ENCODE results near the gene PBXIP1.
A peak's percentile ranks its signal among the peaks of the same experiment; 100 is the strongest.

The PBXIP1 gene

DNA sequence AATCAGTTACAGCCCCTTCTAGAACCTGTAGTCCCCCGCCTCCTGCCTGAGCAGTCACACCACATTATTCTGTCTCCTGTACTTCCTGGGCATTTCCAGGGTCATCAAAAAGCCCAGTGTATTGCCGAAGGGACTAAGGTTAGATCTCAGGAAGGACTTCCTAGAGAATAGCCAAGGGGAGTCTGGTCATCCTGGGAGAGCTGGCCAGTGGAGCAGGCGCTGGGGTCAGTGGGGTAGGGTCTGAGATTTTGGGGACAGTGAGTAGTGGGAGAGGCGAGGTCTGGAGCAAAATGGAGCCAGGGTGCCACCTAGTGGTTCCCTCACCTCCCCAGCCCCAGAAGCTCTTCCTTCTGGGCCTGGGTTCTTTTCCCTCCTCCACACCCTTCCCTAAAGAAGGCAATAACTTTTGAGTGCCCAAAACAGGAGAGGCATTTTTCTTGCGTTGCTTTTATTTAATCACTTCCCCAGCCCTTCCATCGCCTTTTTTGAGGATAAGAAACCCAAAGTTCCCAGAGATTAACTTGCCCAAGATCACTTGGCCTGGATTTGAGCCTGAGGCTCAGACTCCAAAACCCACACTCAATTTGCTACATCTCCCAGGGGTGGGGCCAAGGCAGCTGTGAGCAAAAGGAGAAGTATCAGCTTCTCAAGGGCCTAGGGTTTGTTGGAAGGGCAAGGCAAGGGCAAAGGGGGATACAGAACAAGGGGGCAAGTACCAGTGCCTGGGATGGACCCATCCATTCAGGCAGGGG, 12.1 kb downstream of the PBXIP1 start:
- Mint-ChIP-seq H3K36me3 (ENCODE audit: low read depth) (peaks cover 5% of the 10 kb centered on the region), H3K4me1 (ENCODE audit: low read depth) (peaks cover 53% of the 10 kb centered on the region), H3K9me3 (no peaks in the 10 kb centered on the region), H3K27ac (peak overlapping the region; percentile 59), H3K4me3 (no peak overlapping the region), H3K27me3 (no peaks in the 10 kb centered on the region)

GRCh38 chr1:154941333-154942013, 14.4 kb downstream of the PBXIP1 start:
- H3K27ac Mint-ChIP-seq: peak overlapping the region; percentile 76
- no peak overlapping the region for H3K4me3 Mint-ChIP-seq
- H3K4me1 Mint-ChIP-seq (ENCODE audit: low read depth): peaks cover 67% of the 10 kb centered on the region
- no peaks in the 10 kb centered on the region for H3K9me3 Mint-ChIP-seq
- no peaks in the 10 kb centered on the region for H3K36me3 Mint-ChIP-seq (ENCODE audit: low read depth)
- H3K27me3 Mint-ChIP-seq: no peaks in the 10 kb centered on the region

DNA sequence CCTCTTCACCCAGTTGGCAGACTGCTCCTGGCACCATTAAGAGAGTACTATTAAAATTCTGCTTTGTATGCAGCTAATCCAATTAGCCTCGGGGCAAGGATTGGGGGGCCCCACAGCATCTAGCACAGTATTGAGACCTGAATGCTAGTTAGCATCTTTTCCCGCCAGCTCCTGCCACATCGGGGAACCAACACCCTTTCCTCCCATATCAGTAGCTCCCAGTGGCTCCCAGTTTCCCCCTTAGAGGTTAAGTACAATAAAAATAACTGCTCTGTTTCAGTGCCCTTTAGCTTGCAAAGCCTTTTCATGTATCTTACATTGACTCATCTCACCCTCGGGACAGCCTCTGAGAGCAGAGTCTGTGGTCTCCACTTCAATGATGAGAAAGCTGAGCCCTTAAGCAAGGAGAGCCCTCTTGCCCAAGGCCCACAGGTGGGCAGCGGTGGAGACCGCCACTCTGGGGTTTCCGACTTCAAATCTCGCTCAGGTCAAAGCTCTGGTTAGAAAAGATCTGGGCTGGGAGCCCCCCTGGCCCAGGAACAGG, 15.2 kb downstream of the PBXIP1 start:
- no peaks in the 10 kb centered on the region for H3K9me3 Mint-ChIP-seq
- no peaks in the 10 kb centered on the region for H3K36me3 Mint-ChIP-seq (ENCODE audit: low read depth)
- H3K27me3 Mint-ChIP-seq: no peaks in the 10 kb centered on the region
- H3K4me1 Mint-ChIP-seq (ENCODE audit: low read depth): peaks cover 72% of the 10 kb centered on the region
- peak overlapping the region; percentile 27 for H3K4me3 Mint-ChIP-seq
- peak overlapping the region; percentile 76 for H3K27ac Mint-ChIP-seq

DNA sequence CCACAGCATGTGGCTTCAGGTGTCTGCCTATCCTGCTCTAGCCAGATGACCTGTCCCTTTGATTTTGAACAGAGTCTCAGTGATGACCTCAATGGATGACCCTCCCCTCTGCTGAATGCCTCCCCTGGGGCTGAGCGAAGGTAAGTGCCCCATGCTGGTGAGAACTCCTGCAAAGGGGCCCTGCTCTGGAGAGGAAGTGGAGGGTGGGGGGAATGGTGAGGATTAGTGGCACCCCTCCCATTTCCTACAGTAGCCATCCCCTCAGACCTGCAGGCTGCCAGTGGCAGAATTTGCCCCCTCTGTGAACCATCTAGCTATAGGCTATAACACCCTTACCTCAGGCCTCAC, 15.7 kb downstream of the PBXIP1 start:
- Mint-ChIP-seq H3K4me1 (ENCODE audit: low read depth) (peaks cover 78% of the 10 kb centered on the region), H3K27ac (no peak overlapping the region), H3K36me3 (ENCODE audit: low read depth) (no peaks in the 10 kb centered on the region), H3K9me3 (no peaks in the 10 kb centered on the region), H3K4me3 (no peak overlapping the region), H3K27me3 (no peaks in the 10 kb centered on the region)

DNA sequence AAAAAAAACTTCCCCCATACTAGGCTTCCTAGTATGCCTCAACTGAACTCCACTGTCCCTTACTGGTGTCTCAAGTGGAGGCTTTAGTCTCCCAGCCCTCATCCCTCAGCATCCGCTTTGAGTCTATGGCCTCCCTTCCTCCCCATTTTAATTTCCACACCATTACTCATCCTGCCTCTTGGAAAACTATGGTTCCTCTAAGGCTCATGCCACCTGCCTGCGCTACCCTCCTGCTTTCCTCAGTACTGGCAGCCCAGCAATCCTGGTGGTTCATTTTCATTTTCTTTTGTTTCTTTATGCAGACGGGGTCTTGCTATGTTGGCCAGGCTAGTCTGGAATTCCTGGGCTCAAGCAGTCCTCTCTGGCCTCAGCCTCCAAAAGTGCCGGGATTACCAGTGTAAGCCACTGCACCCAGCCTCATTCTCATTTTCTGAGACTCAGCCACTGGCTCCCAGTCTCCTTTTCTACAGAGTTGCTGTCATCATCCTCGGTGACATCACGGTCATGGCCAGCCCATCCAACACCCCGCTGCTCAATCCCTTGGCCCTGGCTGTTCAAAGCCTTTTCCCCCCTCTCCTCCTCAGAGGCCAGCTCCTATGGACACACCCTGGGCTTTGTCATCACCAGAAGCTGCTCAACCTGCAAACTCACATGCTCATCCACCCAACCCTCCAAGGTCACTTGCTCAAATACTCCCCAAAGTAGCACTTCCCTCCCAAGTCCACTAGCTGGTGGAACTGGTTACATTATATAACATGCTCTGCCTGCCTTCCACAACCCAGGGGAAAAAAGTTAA, 17.1 kb downstream of the PBXIP1 start:
- no peaks in the 10 kb centered on the region for H3K9me3 Mint-ChIP-seq
- H3K4me3 Mint-ChIP-seq: peak overlapping the region; percentile 5
- H3K27me3 Mint-ChIP-seq: no peaks in the 10 kb centered on the region
- peaks cover 77% of the 10 kb centered on the region for H3K4me1 Mint-ChIP-seq (ENCODE audit: low read depth)
- peak overlapping the region; percentile 46 for H3K27ac Mint-ChIP-seq
- no peaks in the 10 kb centered on the region for H3K36me3 Mint-ChIP-seq (ENCODE audit: low read depth)

DNA sequence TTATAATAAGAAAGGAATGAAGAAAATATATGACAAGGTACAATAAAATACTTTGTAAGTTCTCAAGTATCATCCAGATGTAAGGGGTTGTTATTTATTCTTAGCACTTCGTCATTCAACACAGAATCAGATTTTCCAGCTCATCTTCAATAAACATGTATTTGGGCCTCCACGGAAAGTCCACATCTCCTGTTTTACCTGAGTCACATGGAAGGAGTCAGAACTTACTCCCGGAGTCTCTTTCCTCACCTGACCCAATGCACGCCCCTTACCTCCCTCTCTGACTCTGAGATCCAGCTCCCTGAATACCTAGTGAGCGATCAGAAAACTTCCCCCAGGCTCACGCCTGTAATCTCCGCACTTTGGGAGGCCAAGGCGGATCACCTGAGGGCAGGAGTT, 17.9 kb downstream of the PBXIP1 start:
- Mint-ChIP-seq H3K27ac (peak overlapping the region; percentile 99), H3K4me3 (peak overlapping the region; percentile 95), H3K27me3 (no peaks in the 10 kb centered on the region), H3K4me1 (ENCODE audit: low read depth) (peaks cover 69% of the 10 kb centered on the region), H3K36me3 (ENCODE audit: low read depth) (no peaks in the 10 kb centered on the region), H3K9me3 (no peaks in the 10 kb centered on the region)

DNA sequence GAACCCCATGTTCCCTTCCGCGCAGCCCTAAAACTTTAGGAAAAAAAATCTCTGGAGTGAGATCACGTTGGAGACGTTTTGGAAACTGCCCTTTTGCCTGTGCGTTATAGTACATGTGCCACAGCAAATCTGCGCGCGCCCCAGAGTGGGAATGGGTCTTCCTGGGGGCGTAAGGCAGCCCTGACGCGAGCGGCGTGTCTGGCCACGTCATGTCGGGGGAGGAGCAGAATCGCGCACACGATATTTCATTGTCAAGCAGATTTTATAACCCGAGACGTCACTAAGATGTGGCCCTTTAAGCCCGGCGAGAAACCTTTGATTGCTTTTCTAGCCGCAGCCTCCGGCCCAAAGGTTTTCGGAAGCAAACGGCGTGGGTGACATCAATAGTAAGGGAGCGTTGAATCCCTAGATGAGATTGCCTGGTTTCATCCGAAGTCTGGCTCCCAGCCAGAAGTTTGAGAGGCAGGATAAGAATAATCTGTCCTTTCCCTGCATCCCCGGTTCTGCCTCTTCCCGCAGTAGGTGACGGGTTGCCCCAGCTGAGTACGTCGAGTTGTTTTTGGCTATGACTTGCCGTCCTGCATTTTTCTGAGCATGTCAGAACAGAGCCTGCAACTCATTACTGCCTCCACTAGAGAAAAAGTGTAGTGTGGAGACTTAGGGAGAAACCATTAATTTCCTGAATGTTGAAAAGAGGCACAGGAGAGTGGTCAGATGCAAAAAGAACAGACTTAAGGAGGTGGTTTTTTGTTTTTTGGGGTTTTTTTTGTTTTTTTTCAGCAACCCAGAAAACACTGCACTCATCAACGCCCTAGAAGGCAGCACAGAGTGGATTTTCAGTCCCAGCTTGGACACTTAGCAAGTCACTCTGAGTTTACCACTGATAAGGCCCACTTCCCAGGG, 18.6 kb downstream of the PBXIP1 start:
- Mint-ChIP-seq H3K27ac (peak overlapping the region; percentile 99), H3K4me1 (ENCODE audit: low read depth) (peaks cover 63% of the 10 kb centered on the region), H3K9me3 (no peaks in the 10 kb centered on the region), H3K4me3 (peak overlapping the region; percentile 95), H3K36me3 (ENCODE audit: low read depth) (no peaks in the 10 kb centered on the region), H3K27me3 (no peaks in the 10 kb centered on the region)

DNA sequence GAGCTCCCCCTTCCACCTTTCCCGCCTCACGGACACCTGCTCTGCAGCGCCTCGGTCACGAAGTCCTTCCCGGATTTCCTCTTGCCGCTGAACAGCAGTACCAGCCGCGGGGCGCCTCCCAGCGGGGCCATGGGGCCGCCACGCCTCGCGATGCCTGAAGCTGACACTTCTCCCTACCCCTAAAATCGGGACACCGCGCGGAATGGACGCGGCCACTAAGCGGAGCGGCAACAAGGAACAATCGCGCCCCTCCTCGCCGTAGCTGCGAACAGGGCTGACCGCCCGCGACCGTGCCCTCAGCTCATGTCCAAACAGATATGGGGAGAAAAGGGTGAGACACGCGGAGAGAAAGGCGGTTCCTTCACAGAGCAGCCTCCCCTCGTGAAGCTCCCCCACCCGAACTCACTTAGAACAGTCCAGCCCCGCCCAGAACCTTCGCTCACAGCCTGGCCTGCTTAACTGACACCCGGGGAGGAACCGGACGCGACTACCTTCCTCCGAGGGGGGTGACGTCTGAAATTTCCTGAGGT, 19.3 kb downstream of the PBXIP1 start, which contains the start of gene PMVK:
Gene PMVK, minus strand, starts transcription at position 165 of the 530 bp plus-strand sequence. Its CDS starts 34 bp downstream, at position 131.
- peak within 1 kb of the TSS; percentile 99 for H3K27ac Mint-ChIP-seq
- H3K9me3 Mint-ChIP-seq: no peaks in the 10 kb centered on the region
- peaks cover 56% of the 10 kb centered on the region for H3K4me1 Mint-ChIP-seq (ENCODE audit: low read depth)
- no peaks in the 10 kb centered on the region for H3K27me3 Mint-ChIP-seq
- peak within 1 kb of the TSS; percentile 95 for H3K4me3 Mint-ChIP-seq
- no peaks in the 10 kb centered on the region for H3K36me3 Mint-ChIP-seq (ENCODE audit: low read depth)

DNA sequence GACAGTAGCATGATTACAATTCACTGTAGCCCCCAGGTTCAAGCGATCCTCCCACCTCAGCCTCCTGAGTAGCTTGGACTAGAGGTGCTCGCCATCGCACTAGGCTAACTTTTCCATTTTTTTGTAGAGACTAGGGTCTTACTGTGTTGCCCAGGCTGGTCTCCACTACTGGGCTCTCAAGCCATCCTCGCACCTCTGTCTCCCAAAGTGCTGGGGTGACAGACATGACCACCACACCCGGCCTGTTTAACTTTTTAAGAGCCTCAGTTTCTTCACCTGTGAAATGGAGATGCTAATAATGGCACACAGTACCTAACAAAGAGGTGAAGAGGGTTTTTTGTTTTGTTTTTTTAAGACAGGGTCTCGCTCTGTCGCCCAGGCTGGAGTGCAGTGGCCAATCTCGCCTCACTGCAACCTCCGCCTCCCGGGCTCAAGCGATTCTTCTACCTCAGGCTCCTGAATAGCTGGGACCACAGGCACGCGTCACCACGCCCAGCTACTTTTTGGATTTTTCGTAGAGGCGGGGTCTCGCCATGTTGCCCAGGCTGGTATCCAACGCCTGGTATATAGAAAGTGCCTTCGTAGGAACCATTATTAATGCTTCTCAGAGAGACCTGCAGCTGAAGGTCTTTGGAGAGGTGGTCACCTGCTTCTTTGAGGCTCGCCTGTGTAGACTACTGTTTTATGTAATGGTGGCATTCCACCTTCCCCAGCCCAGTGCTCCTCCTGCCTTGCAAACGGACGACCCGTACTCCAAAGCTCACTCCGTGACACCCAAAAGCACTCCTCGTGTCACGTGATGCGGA, 19.9 kb downstream of the PBXIP1 start:
- Mint-ChIP-seq H3K27ac (peak overlapping the region; percentile 99), H3K9me3 (no peaks in the 10 kb centered on the region), H3K27me3 (no peaks in the 10 kb centered on the region), H3K36me3 (ENCODE audit: low read depth) (peaks cover 3% of the 10 kb centered on the region), H3K4me1 (ENCODE audit: low read depth) (peaks cover 49% of the 10 kb centered on the region), H3K4me3 (peak overlapping the region; percentile 95)

DNA sequence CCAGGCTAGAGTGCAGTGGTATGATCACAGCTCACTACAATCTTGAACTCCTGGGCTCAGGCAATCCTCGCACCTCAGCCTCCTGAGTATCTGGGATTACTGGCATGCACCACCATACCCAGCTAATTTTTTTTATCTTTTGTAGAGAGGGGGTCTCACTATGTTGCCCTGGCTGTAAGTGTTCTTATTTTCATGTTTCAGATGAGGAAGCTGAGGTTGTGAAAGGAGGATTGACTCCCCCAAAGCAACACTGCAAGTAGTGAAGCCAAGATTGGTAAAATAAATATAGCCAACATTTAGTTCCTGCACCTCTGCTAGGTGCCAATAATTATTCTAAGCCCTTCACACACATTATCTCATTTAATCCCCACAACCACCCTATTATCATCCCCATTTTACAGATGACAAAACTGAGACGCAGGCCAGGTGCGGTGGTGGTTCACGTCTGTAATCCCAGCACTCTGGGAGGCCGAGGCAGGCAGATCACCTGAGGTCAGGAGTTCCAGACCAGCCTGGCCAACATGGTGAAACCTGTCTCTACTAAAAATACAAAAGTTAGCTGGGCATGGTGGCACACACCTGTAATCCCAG, 21.4 kb downstream of the PBXIP1 start:
- Mint-ChIP-seq H3K9me3 (no peaks in the 10 kb centered on the region), H3K36me3 (ENCODE audit: low read depth) (peaks cover 3% of the 10 kb centered on the region), H3K4me1 (ENCODE audit: low read depth) (peaks cover 39% of the 10 kb centered on the region), H3K27ac (no peak overlapping the region), H3K27me3 (no peaks in the 10 kb centered on the region), H3K4me3 (peak overlapping the region; percentile 19)

- Mint-ChIP-seq H3K36me3 (ENCODE audit: low read depth) (peaks cover 18% of the 10 kb centered on the region), H3K27ac (no peak overlapping the region), H3K4me1 (ENCODE audit: low read depth) (peaks cover 19% of the 10 kb centered on the region), H3K27me3 (no peaks in the 10 kb centered on the region), H3K9me3 (no peaks in the 10 kb centered on the region), H3K4me3 (no peak overlapping the region)
These were observed 23.9 kb downstream of the PBXIP1 start for GRCh38 chr1:154931940-154932487.

- Mint-ChIP-seq H3K27me3 (no peaks in the 10 kb centered on the region), H3K36me3 (ENCODE audit: low read depth) (peaks cover 41% of the 10 kb centered on the region), H3K27ac (no peak overlapping the region), H3K4me3 (no peak overlapping the region), H3K9me3 (no peaks in the 10 kb centered on the region), H3K4me1 (ENCODE audit: low read depth) (no peaks in the 10 kb centered on the region)
These were observed 29.7 kb downstream of the PBXIP1 start for GRCh38 chr1:154926201-154926600.
